Measurements from ENCODE around the gene KTN1. TPM values are rescaled to one million over a fixed set of nuclear protein-coding genes. Genes with fewer than 3 reads are reported as not detected.

Gene KTN1
- polyA plus RNA-seq, 1 experiment, result 25.6 TPM

- H3K36me3 ChIP-seq (ENCODE audit: control insufficient read depth, insufficient read depth, low read length), result no peaks in the 10 kb centered on the region
- POLR2A ChIA-PET, result no interaction called here
- CTCF ChIA-PET, result interaction anchor here (1.0 to 3.9 kb wide), 8 partner anchors 8 to 768 kb away, joined by 3 to 19 read pairs (median 7); no protein-coding TSS in a partner anchor
- H3K27me3 ChIP-seq (ENCODE audit: control insufficient read depth, insufficient read depth, low read length), result no peaks in the 10 kb centered on the region
- H3K4me3 ChIP-seq (ENCODE audit: low read depth, low read length), result no peak overlapping the region
- DNase-seq (ENCODE audit: low read depth), result no peak
- TF ChIP-seq, protein P1, sequence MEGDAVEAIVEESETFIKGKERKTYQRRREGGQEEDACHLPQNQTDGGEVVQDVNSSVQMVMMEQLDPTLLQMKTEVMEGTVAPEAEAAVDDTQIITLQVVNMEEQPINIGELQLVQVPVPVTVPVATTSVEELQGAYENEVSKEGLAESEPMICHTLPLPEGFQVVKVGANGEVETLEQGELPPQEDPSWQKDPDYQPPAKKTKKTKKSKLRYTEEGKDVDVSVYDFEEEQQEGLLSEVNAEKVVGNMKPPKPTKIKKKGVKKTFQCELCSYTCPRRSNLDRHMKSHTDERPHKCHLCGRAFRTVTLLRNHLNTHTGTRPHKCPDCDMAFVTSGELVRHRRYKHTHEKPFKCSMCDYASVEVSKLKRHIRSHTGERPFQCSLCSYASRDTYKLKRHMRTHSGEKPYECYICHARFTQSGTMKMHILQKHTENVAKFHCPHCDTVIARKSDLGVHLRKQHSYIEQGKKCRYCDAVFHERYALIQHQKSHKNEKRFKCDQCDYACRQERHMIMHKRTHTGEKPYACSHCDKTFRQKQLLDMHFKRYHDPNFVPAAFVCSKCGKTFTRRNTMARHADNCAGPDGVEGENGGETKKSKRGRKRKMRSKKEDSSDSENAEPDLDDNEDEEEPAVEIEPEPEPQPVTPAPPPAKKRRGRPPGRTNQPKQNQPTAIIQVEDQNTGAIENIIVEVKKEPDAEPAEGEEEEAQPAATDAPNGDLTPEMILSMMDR (IDR thresholded peaks at IDR 0.05; ENCODE audit: insufficient read depth, low read depth, low read length), result no peak
These were observed 126.9 kb downstream of the KTN1 start for GRCh38 chr14:55706893-55707292.

- Histone ChIP-seq H3K4me3 (ENCODE audit: low read depth, low read length) (no peak overlapping the region), H3K36me3 (ENCODE audit: control insufficient read depth, insufficient read depth, low read length) (no peaks in the 10 kb centered on the region), H3K27me3 (ENCODE audit: control insufficient read depth, insufficient read depth, low read length) (no peaks in the 10 kb centered on the region)
- POLR2A ChIA-PET, result no interaction called here
- CTCF ChIA-PET, result interaction anchor here (1.0 to 3.9 kb wide), 7 partner anchors 9 to 767 kb away, joined by 3 to 19 read pairs (median 5); no protein-coding TSS in a partner anchor
- TF ChIP-seq, protein P1 (IDR thresholded peaks at IDR 0.05; ENCODE audit: insufficient read depth, low read depth, low read length), result peak; percentile 68
- no peak for DNase-seq (ENCODE audit: low read depth)
These were observed 127.4 kb downstream of the KTN1 start for GRCh38 chr14:55707365-55707804.

GRCh38 chr14:55710506-55711041 lies 130.6 kb downstream of the KTN1 start:
- ChIA-PET POLR2A (no interaction called here), CTCF (interaction anchor here (0.7 to 2.3 kb wide), 3 partner anchors 273 to 764 kb away, joined by 3 to 6 read pairs (median 5); no protein-coding TSS in a partner anchor)
- Histone ChIP-seq H3K4me3 (ENCODE audit: low read depth, low read length) (no peak overlapping the region), H3K27me3 (ENCODE audit: control insufficient read depth, insufficient read depth, low read length) (peaks cover 5% of the 10 kb centered on the region; the same call in 1 of the 2 replicates), H3K36me3 (ENCODE audit: control insufficient read depth, insufficient read depth, low read length) (no peaks in the 10 kb centered on the region)
- TF ChIP-seq, protein P1 (IDR thresholded peaks at IDR 0.05; ENCODE audit: insufficient read depth, low read depth, low read length), result no peak
- DNase-seq (ENCODE audit: low read depth), result no peak

DNA sequence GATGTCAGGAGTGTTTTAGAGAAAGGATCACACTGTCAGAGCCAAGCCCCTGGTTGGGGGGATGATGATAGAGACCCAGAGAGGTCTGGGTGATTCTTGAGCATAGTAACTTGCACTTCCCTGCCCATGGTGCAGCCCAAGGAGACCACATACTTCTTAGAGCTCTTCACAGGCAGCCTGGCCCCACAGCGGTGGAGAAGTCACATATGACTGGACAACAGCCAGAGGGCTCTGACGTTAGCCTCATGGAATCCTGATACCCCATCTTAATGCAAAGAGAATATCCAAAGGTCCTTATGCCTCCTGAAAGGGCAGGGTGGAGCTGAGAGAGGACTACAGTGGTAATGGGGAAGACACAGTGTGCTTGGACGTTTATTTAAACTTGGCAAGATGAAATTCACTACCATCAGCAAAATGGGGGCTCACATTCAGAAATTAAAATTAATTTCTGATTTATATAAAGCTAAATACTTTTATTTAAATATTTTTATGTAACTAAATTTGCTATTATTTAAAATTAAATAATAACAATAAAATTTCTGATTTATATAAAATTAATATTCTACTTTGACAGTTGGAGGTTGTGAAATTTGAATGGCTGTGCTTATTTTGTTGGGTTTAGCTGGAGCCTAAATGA lies 131.3 kb downstream of the KTN1 start:
- TF ChIP-seq, protein P1 (IDR thresholded peaks at IDR 0.05; ENCODE audit: insufficient read depth, low read depth, low read length), result no peak
- ChIA-PET CTCF (interaction anchor here (1.5 to 2.3 kb wide), 3 partner anchors 21 to 763 kb away, joined by 5 to 6 read pairs (median 5); no protein-coding TSS in a partner anchor), POLR2A (interaction anchor here (0.6 kb wide), 1 partner anchor 205 kb away, joined by 14 read pairs; no protein-coding TSS in a partner anchor)
- no peak for DNase-seq (ENCODE audit: low read depth)
- no peaks in the 10 kb centered on the region for H3K36me3 ChIP-seq (ENCODE audit: control insufficient read depth, insufficient read depth, low read length)
- H3K4me3 ChIP-seq (ENCODE audit: low read depth, low read length), result no peak overlapping the region
- peaks cover 5% of the 10 kb centered on the region; the same call in 1 of the 2 replicates for H3K27me3 ChIP-seq (ENCODE audit: control insufficient read depth, insufficient read depth, low read length)

- peaks cover 7% of the 10 kb centered on the region; the same call in 1 of the 2 replicates for H3K27me3 ChIP-seq (ENCODE audit: control insufficient read depth, insufficient read depth, low read length)
- no peak for DNase-seq (ENCODE audit: low read depth)
- TF ChIP-seq, protein P1 (IDR thresholded peaks at IDR 0.05; ENCODE audit: insufficient read depth, low read depth, low read length), result no peak
- ChIA-PET POLR2A (no interaction called here), CTCF (interaction anchor here (0.6 to 2.3 kb wide), 7 partner anchors 19 to 779 kb away, joined by 3 to 6 read pairs (median 4); no protein-coding TSS in a partner anchor)
- no peak overlapping the region for H3K4me3 ChIP-seq (ENCODE audit: low read depth, low read length)
- H3K36me3 ChIP-seq (ENCODE audit: control insufficient read depth, insufficient read depth, low read length), result no peaks in the 10 kb centered on the region
These were observed 132.5 kb downstream of the KTN1 start for GRCh38 chr14:55712491-55712890.
